Measurements from ENCODE around the gene ZNF618. TPM values are rescaled to one million over a fixed set of nuclear protein-coding genes. Genes with fewer than 3 reads are reported as not detected.

Gene ZNF618
- polyA plus RNA-seq, 1 of the 3 experiments (the other 2 are of a cell fraction) = 6.2 TPM

- Histone ChIP-seq H3K27ac (ENCODE audit: low read depth in 2 of 2, low read length in 1 of 2) (no peak overlapping the region; a peak in 1 of 4 replicates), H3K9me2 (no peaks in the 10 kb centered on the region), H2AFZ (ENCODE audit: low read depth) (no peak overlapping the region), H3K4me1 (ENCODE audit: control insufficient read depth in 1 of 2, insufficient read depth in 2 of 2, low read depth in 1 of 2, low read length in 1 of 2) (peaks cover 0 to 33% of the 10 kb centered on the region in 2 experiments; a peak in 2 of 4 replicates), H3K27me3 (ENCODE audit: insufficient read depth) (no peaks in the 10 kb centered on the region), H3F3A (replicated peaks; ENCODE audit: insufficient read depth) (no peaks in the 10 kb centered on the region), H3K4me2 (no peak overlapping the region), H3K9me3 (no peaks in the 10 kb centered on the region), H3K36me3 (replicated peaks in 1 of 2; ENCODE audit: control insufficient read depth in 1 of 2, insufficient read depth in 2 of 2, low read length in 1 of 2) (peaks cover 42 to 58% of the 10 kb centered on the region in 2 experiments), H3K4me3 (ENCODE audit: low read depth in 2 of 2, low read length in 1 of 2) (no peak overlapping the region), H3K9ac (no peak overlapping the region), H4K20me1 (ENCODE audit: insufficient read depth) (no peaks in the 10 kb centered on the region), H3K79me2 (ENCODE audit: insufficient read depth) (no peaks in the 10 kb centered on the region)
- CTCF ChIA-PET = interaction anchor here (0.5 to 2.1 kb wide), 4 partner anchors 75 to 326 kb away, joined by 3 to 4 read pairs (median 4); no protein-coding TSS in a partner anchor
- no peak for DNase-seq
- POLR2A ChIA-PET = no interaction called here
- TF ChIP-seq SIN3A (IDR thresholded peaks at IDR 0.05; ENCODE audit: borderline replicate concordance, low read depth, low read length) = no peak
- no peak for TF ChIP-seq IRF3 (IDR thresholded peaks at IDR 0.05; ENCODE audit: low read depth, low read length)
- TF ChIP-seq MEF2A (IDR thresholded peaks at IDR 0.05; ENCODE audit: borderline replicate concordance, low read depth) = no peak
- TF ChIP-seq TAF1 (IDR thresholded peaks at IDR 0.05; ENCODE audit: borderline replicate concordance, low read depth, low read length) = no peak
- 89% methylated on average over 8 of the region's 18 CpGs for WGBS (ENCODE audit: low lambda C conversion rate)
Observed at GRCh38 chr9:114007991-114008666, 132.0 kb downstream of the ZNF618 start.

GRCh38 chr9:114008667-114009410 is 132.7 kb downstream of the ZNF618 start:
- Histone ChIP-seq H3K9ac (no peak overlapping the region), H3K4me3 (ENCODE audit: low read depth in 2 of 2, low read length in 1 of 2) (no peak overlapping the region), H3K4me2 (no peak overlapping the region), H3F3A (replicated peaks; ENCODE audit: insufficient read depth) (no peaks in the 10 kb centered on the region), H3K9me3 (no peaks in the 10 kb centered on the region), H3K9me2 (no peaks in the 10 kb centered on the region), H4K20me1 (ENCODE audit: insufficient read depth) (no peaks in the 10 kb centered on the region), H3K27ac (ENCODE audit: low read depth in 2 of 2, low read length in 1 of 2) (no peak overlapping the region; a peak in 1 of 4 replicates), H3K36me3 (replicated peaks in 1 of 2; ENCODE audit: control insufficient read depth in 1 of 2, insufficient read depth in 2 of 2, low read length in 1 of 2) (peaks cover 45 to 53% of the 10 kb centered on the region in 2 experiments), H3K79me2 (ENCODE audit: insufficient read depth) (no peaks in the 10 kb centered on the region), H3K27me3 (ENCODE audit: insufficient read depth) (no peaks in the 10 kb centered on the region), H3K4me1 (ENCODE audit: control insufficient read depth in 1 of 2, insufficient read depth in 2 of 2, low read depth in 1 of 2, low read length in 1 of 2) (peaks cover 0 to 27% of the 10 kb centered on the region in 2 experiments; a peak in 2 of 4 replicates), H2AFZ (ENCODE audit: low read depth) (no peak overlapping the region)
- DNase-seq = no peak
- ChIA-PET POLR2A (interaction anchor here (0.6 to 1.2 kb wide), 2 partner anchors 27 to 344 kb away, joined by 3 to 4 read pairs; no protein-coding TSS in a partner anchor), CTCF (interaction anchor here (1.4 to 2.1 kb wide), 3 partner anchors 74 to 327 kb away, joined by 3 to 4 read pairs (median 3); no protein-coding TSS in a partner anchor)
- TF ChIP-seq MAX (IDR thresholded peaks at IDR 0.05; ENCODE audit: low read depth) (no peak), ZBTB33 (IDR thresholded peaks at IDR 0.05; ENCODE audit: borderline replicate concordance, low read depth) (no peak), RCOR1 (IDR thresholded peaks at IDR 0.05; ENCODE audit: low read length) (no peak)
- WGBS (ENCODE audit: low lambda C conversion rate) = 89% methylated on average over 4 of the region's 9 CpGs
